ENCODE measurements around the gene SRRT. TPM values are rescaled to one million over a fixed set of nuclear protein-coding genes. Genes with fewer than 3 reads are reported as not detected.

The SRRT gene
- total and polyA plus RNA-seq, 2 donors (not counting 1 experiment from before 2014, with no cell fraction given) = 32.0 to 33.7 TPM

GRCh38 chr7:100855515-100855914 lies 19.4 kb upstream of the SRRT start:
- Histone ChIP-seq H3K36me3 (ENCODE audit: control insufficient read depth, insufficient read depth, low read length) (peaks cover 5% of the 10 kb centered on the region), H3K27me3 (ENCODE audit: control insufficient read depth, insufficient read depth, low read length) (no peaks in the 10 kb centered on the region), H3K79me2 (ENCODE audit: control insufficient read depth, insufficient read depth, low read length) (peaks cover 2% of the 10 kb centered on the region), H4K20me1 (ENCODE audit: control insufficient read depth, extremely low read depth, insufficient read depth, low read length) (no peaks in the 10 kb centered on the region), H3K27ac (ENCODE audit: insufficient read depth, low read length) (no peak overlapping the region), H3K9me3 (ENCODE audit: control insufficient read depth, insufficient read depth, low read depth, low read length) (no peaks in the 10 kb centered on the region), H3K4me2 (ENCODE audit: extremely low read depth, insufficient read depth, low read length) (no peak overlapping the region), H3K9ac (ENCODE audit: insufficient read depth, low read length) (no peak overlapping the region), H3K4me3 (replicated peaks in 1 of 4; ENCODE audit: control extremely low read depth in 1 of 4, insufficient read depth in 1 of 4, low read depth in 3 of 4, low read length in 4 of 4) (no peak overlapping the region), H2AFZ (ENCODE audit: low read length) (no peak overlapping the region), H3K4me1 (ENCODE audit: control insufficient read depth, extremely low read depth, insufficient read depth, low read length) (peaks cover 4% of the 10 kb centered on the region)
- no peak for DNase-seq (ENCODE audit: low read depth in 2 of 2)
- TF ChIP-seq CTCF (conservative IDR thresholded peaks at IDR 0.05 in 1 of 2, IDR thresholded peaks at IDR 0.05 in 1 of 2; ENCODE audit: low read depth in 1 of 2, low read length in 2 of 2) = no peak
- no peak for TF ChIP-seq EZH2 (IDR thresholded peaks at IDR 0.05; ENCODE audit: low read length, missing control alignments)

DNA sequence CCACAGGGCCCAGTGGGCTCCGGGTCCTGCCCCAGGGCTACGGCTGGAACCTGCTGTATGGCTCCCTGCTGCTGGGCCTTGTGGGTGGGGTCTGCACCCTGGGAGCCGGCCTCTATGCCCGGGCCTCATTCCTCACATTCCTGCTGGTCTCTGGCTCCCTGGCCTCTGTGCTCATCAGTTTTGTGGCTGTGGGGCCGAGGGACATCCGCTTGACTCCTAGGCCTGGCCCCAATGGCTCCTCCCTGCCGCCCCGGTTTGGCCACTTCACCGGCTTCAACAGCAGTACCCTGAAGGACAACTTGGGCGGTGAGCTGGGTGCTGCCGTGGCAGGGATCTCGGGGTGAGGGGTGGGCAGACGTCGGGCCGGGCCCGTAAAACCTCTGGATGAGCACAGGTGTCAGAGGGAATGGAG lies 18.0 kb upstream of the SRRT start:
- peaks cover 3% of the 10 kb centered on the region for H3K4me1 ChIP-seq (ENCODE audit: control insufficient read depth, extremely low read depth, insufficient read depth, low read length)

DNA sequence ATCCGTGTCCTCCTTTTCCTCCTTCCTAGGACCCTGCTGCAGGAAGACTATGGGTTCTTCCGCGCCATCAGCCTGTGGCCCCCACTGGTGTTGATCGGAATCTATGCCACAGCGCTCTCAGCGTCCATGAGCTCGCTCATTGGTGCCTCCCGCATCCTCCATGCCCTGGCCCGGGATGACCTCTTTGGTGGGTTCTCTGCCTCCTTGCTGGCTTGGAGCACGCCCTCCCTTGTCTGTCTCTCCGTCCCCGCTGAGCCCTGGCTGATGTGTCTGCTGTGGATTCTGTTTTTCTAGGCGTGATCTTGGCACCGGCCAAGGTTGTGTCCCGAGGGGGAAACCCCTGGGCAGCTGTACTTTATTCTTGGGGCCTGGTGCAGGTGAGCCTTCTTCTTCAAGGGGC lies 15.0 kb upstream of the SRRT start:
- H3K9ac ChIP-seq (ENCODE audit: insufficient read depth, low read length) = no peak overlapping the region
- no peak overlapping the region for H3K4me2 ChIP-seq (ENCODE audit: extremely low read depth, insufficient read depth, low read length)
- no peak overlapping the region for H3K27ac ChIP-seq (ENCODE audit: insufficient read depth, low read length)
- no peaks in the 10 kb centered on the region for H3K9me3 ChIP-seq (ENCODE audit: control insufficient read depth, insufficient read depth, low read depth, low read length)
- no peaks in the 10 kb centered on the region for H4K20me1 ChIP-seq (ENCODE audit: control insufficient read depth, extremely low read depth, insufficient read depth, low read length)
- H3K4me1 ChIP-seq (ENCODE audit: control insufficient read depth, extremely low read depth, insufficient read depth, low read length) = no peaks in the 10 kb centered on the region
- H3K36me3 ChIP-seq (ENCODE audit: control insufficient read depth, insufficient read depth, low read length) = peaks cover 14% of the 10 kb centered on the region
- no peaks in the 10 kb centered on the region for H3K79me2 ChIP-seq (ENCODE audit: control insufficient read depth, insufficient read depth, low read length)
- H3K27me3 ChIP-seq (ENCODE audit: control insufficient read depth, insufficient read depth, low read length) = no peaks in the 10 kb centered on the region
- H3K4me3 ChIP-seq (replicated peaks in 1 of 4; ENCODE audit: control extremely low read depth in 1 of 4, insufficient read depth in 1 of 4, low read depth in 3 of 4, low read length in 4 of 4) = no peak overlapping the region
- H2AFZ ChIP-seq (ENCODE audit: low read length) = no peak overlapping the region
- DNase-seq (ENCODE audit: low read depth in 2 of 2) = no peak
- TF ChIP-seq EZH2 (IDR thresholded peaks at IDR 0.05; ENCODE audit: low read length, missing control alignments) (no peak), CTCF (conservative IDR thresholded peaks at IDR 0.05 in 1 of 2, IDR thresholded peaks at IDR 0.05 in 1 of 2; ENCODE audit: low read depth in 1 of 2, low read length in 2 of 2) (no peak)

More for the DNA sequence above, 18.0 kb upstream of the SRRT start:
- no peak overlapping the region for H3K4me3 ChIP-seq (replicated peaks in 1 of 4; ENCODE audit: control extremely low read depth in 1 of 4, insufficient read depth in 1 of 4, low read depth in 3 of 4, low read length in 4 of 4)
- H2AFZ ChIP-seq (ENCODE audit: low read length) = no peak overlapping the region
- no peak overlapping the region for H3K9ac ChIP-seq (ENCODE audit: insufficient read depth, low read length)
- H4K20me1 ChIP-seq (ENCODE audit: control insufficient read depth, extremely low read depth, insufficient read depth, low read length) = no peaks in the 10 kb centered on the region
- peaks cover 2% of the 10 kb centered on the region for H3K79me2 ChIP-seq (ENCODE audit: control insufficient read depth, insufficient read depth, low read length)
- TF ChIP-seq CTCF (conservative IDR thresholded peaks at IDR 0.05 in 1 of 2, IDR thresholded peaks at IDR 0.05 in 1 of 2; ENCODE audit: low read depth in 1 of 2, low read length in 2 of 2) = no peak
- TF ChIP-seq EZH2 (IDR thresholded peaks at IDR 0.05; ENCODE audit: low read length, missing control alignments) = no peak
- DNase-seq (ENCODE audit: low read depth in 2 of 2) = no peak
- peaks cover 12% of the 10 kb centered on the region for H3K36me3 ChIP-seq (ENCODE audit: control insufficient read depth, insufficient read depth, low read length)
- H3K27ac ChIP-seq (ENCODE audit: insufficient read depth, low read length) = no peak overlapping the region
- H3K9me3 ChIP-seq (ENCODE audit: control insufficient read depth, insufficient read depth, low read depth, low read length) = no peaks in the 10 kb centered on the region
- H3K27me3 ChIP-seq (ENCODE audit: control insufficient read depth, insufficient read depth, low read length) = no peaks in the 10 kb centered on the region
- no peak overlapping the region for H3K4me2 ChIP-seq (ENCODE audit: extremely low read depth, insufficient read depth, low read length)

All from fibroblast of lung (primary cell).